GM19438 (cell line): ENCODE data around the gene IMPDH2.

Experiments used
- ATAC-seq: cut with Tn5 transposase; IDR thresholded peaks from one replicate; pipeline ENCODE4 v1.9.1; 2021; ENCODE audit warnings: low read depth; ENCODE audit not compliant: unreplicated experiment

Gene IMPDH2

GRCh38 chr3:49028673-49029562 lies at the start of gene IMPDH2:
Gene IMPDH2, minus strand, starts transcription at chr3:49029398. Its CDS starts 48 bp downstream, at chr3:49029350.
- peak; percentile 89 for ATAC-seq

- no peak for ATAC-seq
These were observed 47.4 kb upstream of the IMPDH2 start for GRCh38 chr3:49076646-49077045.

GRCh38 chr3:49076116-49076515 lies 46.9 kb upstream of the IMPDH2 start:
- ATAC-seq: no peak

- no peak for ATAC-seq
These were observed 28.8 kb upstream of the IMPDH2 start for GRCh38 chr3:49058011-49058410.

- ATAC-seq: no peak
These were observed 28.1 kb upstream of the IMPDH2 start for GRCh38 chr3:49057268-49057667.

- ATAC-seq: no peak
These were observed 25.2 kb upstream of the IMPDH2 start for GRCh38 chr3:49054344-49054862.

GRCh38 chr3:49053543-49053942 lies 24.3 kb upstream of the IMPDH2 start:
- no peak for ATAC-seq

GRCh38 chr3:49035281-49035680 lies 6.1 kb upstream of the IMPDH2 start:
- no peak for ATAC-seq

- ATAC-seq: no peak
These were observed 5.5 kb upstream of the IMPDH2 start for GRCh38 chr3:49034650-49035049.

GRCh38 chr3:49032646-49033304 lies 3.6 kb upstream of the IMPDH2 start:
- ATAC-seq: no peak

- no peak for ATAC-seq
These were observed 1.1 kb upstream of the IMPDH2 start for GRCh38 chr3:49030321-49030720.

- ATAC-seq: no peak
These were observed 326 bp upstream of the IMPDH2 start for GRCh38 chr3:49029563-49029884.

GRCh38 chr3:49028298-49028672 lies 913 bp downstream of the IMPDH2 start:
- no peak for ATAC-seq

- no peak for ATAC-seq
These were observed 1.6 kb downstream of the IMPDH2 start for GRCh38 chr3:49027634-49028033.

- no peak for ATAC-seq
These were observed 2.7 kb downstream of the IMPDH2 start for GRCh38 chr3:49026536-49026935.

- no peak for ATAC-seq
These were observed 3.2 kb downstream of the IMPDH2 start for GRCh38 chr3:49025793-49026520.

- no peak for ATAC-seq
These were observed 4.0 kb downstream of the IMPDH2 start for GRCh38 chr3:49025005-49025792.

GRCh38 chr3:49024449-49024848 lies 4.7 kb downstream of the IMPDH2 start:
- ATAC-seq: no peak

GRCh38 chr3:49023775-49024174 lies 5.4 kb downstream of the IMPDH2 start:
- no peak for ATAC-seq

GRCh38 chr3:49022688-49023171 lies 6.5 kb downstream of the IMPDH2 start:
- ATAC-seq: no peak
